Stimulated activated CD8-positive, alpha-beta memory T cell treated with anti-CD3 and anti-CD28 coated beads, Interleukin-15, amount 100 ng/mL, for 48 hours (primary cell): Measurements from ENCODE around the gene CCDC61.

ENCODE experiments used
- DNase-seq, 2 donors: peaks; one replicate each; pipeline ENCODE4 v3.0.0-alpha.2; 2020; ENCODE audit warnings: low read depth in 2 of 2

Gene CCDC61

GRCh38 chr19:46040125-46040524 lies 44.9 kb downstream of the CCDC61 start:
- DNase-seq, result no peak

DNA sequence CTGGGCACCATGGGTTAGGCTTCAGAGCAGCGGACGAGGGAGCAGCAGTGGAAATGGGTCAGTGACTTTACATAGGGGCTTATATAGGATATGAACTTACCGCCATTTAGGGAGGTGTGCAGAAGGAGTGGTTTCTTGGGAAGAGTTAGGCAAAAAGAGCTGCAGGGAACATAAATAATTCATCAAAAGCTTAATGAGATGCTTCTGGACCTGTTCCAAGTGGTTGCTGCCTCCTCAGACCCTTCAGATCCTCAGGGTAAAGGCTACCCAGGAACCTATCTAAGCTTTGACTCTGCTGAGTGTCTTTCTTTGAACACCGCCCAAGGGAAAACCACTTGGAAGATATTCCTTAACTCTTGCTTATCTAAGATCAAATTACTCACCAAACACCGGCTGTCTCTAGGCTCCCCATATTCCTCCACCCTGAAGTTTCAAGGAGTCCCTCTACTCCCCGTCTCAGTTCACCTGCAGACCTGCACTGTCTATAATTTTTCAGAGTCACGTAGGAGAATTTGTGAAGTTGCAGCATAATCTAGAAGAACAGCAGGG lies 45.8 kb downstream of the CCDC61 start, which contains the start of gene IGFL4:
Gene IGFL4, minus strand, starts transcription at position 51 of the 549 bp plus-strand sequence. Its CDS starts 40 bp downstream, at position 11.
- DNase-seq, result no peak

- DNase-seq, result no peak
Measured at GRCh38 chr19:46042252-46042883, 47.1 kb downstream of the CCDC61 start.

GRCh38 chr19:46043519-46043918 lies 48.3 kb downstream of the CCDC61 start:
- DNase-seq, result no peak

GRCh38 chr19:46049597-46049996 lies 54.3 kb downstream of the CCDC61 start:
- no peak for DNase-seq

DNA sequence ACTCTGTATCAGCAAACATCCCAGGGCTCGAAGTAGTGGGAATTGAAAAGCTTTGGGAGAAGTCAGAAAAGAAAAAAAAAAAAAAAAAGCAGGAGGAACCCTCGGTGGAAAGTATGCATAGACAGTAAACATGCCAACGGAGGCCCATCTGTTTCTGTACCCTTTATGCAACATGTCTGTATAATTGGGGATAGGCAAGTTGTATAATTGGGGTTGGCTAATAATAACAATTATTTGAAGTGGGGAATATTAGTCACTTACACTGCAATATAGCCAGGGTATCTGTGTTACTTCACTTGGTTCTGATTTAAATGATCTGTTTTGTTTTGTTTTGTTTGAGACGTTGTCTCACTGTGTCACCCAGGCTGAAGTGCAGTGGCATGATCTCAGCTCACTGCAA lies 57.6 kb downstream of the CCDC61 start:
- no peak for DNase-seq

- no peak for DNase-seq
Measured at GRCh38 chr19:46056536-46056935, 61.3 kb downstream of the CCDC61 start.

GRCh38 chr19:46058778-46059177 lies 63.5 kb downstream of the CCDC61 start:
- no peak for DNase-seq

DNA sequence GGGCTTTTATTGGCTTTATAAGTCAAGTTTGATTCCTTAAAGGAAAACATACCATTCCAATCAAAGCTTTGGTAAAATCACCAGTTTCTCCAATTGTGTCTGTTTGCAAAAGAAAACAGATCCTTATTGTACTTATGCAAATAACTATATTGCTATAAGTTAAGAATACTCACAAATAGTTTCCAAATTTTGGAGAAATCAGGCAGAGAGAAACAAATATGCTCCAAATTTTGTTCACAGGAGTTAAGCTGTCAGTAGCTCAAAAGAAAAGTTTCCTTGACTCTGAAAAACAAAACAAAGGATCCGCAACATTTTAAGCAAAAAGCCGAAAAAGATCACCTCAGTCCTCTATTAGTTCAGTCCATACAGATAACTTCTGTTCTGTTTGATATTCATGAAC lies 64.7 kb downstream of the CCDC61 start:
- no peak for DNase-seq

DNA sequence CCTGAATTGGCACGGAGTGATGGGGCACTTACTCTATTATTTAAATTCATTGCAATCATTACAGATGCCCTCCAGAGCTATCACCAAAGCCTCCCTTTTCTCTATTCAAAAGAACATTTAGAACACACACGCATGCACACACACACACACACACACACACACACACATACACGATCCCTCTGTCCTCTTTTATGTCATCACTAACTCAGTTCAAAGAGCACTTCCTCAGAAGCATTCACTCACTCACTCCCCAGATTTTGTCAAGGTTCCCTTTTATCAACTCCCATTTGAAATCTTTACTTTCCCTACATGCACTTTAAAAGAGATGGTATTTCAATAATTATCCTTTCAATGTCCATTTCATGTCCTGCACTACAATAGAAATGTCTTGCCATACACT lies 67.9 kb downstream of the CCDC61 start:
- DNase-seq, result no peak

DNA sequence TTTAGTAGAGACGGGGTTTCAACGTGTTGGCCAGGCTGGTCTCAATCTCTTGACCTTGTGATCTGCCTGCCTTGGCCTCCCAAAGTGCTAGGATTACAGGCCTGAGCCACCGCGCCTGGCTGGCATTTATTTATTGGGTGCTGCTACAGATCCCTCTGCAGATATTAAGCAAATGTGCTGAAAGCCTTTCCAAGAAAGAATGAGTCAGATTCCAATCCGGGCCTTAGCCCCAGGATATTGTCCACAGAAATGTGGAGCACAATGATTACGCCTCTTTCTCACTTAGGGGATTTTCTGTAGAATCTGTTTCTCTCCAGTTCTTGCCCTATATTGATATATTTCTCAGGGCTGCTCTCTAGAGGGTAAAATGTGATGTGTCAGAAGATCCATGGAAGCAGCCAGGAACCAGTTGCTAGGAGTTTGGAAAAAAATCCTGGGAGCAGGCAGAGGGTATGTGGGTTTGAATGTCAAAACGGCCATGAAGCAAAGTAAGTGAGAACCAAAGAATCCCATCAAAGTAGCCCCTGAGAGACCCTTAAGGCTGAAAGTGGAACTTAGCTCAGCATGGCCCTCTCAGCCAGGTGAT lies 70.3 kb downstream of the CCDC61 start:
- no peak for DNase-seq

DNA sequence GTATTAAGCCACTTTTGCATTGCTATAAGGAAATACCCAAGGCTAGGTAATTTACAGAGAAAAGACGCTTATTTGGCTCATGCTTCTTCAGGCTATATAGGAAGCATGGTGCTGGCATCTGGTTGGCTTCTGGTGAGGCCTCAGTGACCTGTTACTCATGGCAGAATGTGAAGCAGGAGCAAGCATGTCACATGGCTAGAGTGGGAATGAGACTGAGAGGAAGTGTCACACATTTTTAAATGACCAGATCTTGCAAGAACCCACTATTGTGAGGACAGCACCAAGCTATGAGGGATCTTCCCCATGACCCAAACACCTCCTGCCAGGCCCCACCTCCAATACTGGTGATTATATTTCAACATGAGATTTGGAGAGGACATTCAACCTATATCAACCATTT lies 71.2 kb downstream of the CCDC61 start:
- no peak for DNase-seq

GRCh38 chr19:46067691-46068090 lies 72.4 kb downstream of the CCDC61 start:
- DNase-seq, result no peak
